ENCODE data around the gene SDK2.

Gene SDK2

DNA sequence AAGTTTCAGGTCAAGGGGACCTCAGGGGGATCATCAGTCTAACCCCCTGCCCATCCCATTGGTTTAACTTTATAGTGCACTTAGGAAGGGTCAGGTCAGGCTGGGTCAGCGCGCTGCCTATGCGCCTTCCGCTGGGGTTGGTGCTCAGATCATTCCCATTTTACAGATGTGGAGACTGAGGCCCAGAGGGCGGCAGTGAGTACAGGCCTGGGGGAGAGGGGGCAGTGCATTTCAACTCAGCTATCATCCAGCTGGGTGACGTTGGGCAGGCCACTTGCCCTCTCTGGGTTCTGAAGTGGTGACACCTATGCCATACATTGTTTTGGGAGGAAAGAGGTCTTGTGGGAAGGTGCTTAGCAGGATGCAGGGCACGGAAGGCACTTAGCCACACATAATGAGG is 204.6 kb downstream of the SDK2 start:
- no peak for DNase-seq

DNA sequence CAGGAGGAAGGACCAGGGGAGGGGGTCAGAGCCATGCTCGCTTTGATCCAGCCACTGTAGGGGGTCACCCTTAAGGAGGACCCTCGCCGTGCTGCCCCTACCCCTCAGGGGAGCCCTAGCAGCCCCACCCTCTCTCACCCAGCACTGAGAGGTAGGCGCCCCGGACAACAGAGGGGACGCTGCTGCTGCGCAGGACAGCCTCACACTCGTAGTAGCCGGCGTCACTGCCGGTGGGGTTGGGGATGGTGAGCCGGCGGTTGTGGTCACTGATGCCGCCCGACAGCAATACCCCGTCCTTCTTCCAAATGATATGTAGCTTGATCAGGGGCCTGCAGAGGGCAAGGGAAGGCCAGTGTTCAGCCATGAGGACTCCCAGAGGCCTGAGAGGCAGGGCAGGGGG is 206.4 kb downstream of the SDK2 start:
- no peak for DNase-seq

DNA sequence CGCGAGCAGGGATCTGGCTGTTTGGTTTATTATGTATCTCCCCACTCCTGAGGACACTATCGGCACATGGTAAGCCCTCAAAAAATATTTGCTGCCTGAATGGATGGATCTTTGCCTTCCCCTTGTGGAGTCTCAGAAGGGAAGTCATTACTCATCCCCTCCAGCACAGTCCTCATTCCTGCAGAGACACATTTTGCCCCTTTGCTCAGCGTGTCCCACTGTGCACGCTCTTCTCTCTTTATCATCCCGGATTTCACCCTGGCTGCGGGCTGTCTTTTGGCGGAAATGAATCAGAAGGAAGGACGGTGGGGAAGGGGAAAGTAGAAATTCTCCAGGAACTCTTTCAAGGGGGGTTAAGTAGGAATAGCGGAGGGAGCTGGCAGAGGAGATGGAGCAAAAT is 207.3 kb downstream of the SDK2 start:
- no peak for DNase-seq

- DNase-seq: no peak
Measured at GRCh38 chr17:73435412-73435811, 208.8 kb downstream of the SDK2 start.

DNA sequence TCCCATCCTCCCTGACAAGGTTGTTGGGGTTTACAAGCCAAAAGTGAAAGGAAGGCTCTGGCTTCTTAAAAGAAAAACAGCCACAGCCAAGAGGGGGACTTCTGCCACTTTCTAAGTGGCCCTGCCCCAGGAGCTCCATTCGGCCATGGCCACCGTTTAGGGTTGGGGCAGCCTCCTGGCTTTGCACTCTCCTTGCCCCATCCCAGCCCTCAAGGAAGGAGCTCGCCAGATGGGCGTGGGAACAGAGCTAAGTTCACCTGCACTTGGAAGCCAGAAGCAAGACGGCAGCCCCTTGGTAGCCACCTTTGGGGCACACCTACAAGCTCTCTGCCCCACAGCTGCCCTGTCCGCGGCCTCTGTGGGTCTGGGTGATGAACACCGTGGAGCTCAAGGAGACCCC is 210.1 kb downstream of the SDK2 start:
- DNase-seq: no peak

DNA sequence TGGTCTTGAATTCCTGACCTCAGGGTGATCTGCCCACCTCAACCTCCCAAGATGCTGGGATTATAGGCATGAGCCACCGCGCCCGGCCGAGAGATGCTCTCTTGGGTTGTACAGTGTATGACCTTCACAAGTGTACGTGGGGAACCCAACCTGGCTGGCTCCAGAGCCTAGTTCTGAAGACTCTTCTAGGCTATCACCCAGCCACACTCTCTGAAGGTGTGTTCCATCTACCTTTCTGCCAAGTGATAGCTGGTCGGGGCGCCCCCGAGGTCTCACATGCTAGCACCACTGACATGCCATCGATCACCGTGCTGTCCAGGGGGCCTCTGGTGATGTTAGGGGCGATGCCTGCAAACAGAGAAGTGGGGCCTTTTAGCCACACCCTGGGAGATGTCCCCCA is 210.7 kb downstream of the SDK2 start:
- DNase-seq: no peak

GRCh38 chr17:73432624-73433190 is 211.5 kb downstream of the SDK2 start:
- no peak for DNase-seq

DNA sequence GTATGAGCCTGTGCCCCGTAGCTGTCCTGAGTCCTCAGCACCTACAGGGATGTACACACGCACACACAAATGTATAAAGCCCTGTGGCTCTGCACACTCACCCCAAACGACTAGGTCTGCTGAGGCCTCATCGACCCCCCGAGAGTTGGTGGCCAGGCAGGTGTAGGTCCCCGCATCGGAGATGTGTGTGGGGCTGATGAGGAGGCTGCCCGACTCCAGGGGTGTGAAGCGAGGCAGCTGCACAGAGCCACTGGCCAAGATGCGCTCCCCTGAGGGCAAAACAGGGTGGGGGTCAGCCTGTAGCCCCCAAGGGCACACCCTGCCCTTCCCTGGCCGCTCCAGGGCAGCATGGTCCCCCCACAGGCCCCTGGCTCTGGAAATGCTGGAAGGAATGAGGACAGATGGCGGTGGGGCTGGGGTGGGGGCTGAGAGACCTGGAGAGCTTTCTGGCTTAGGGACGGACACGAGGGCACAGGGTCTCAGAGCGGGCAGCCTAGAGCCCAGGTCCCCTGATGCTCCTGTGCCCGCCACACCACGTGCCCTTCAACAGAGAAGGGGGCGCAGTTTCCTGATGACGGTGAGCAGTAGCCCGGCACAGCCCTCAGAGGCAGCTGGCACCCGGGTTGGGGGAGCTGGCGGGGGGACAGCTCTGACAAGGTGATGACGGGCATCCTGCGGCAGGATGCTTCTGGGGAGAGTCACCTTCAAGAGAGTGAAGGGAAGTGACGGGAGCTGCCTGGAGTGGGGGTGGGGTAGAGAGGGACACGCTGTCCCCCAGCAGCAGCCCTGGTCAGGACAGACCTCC is 212.6 kb downstream of the SDK2 start:
- no peak for DNase-seq

DNA sequence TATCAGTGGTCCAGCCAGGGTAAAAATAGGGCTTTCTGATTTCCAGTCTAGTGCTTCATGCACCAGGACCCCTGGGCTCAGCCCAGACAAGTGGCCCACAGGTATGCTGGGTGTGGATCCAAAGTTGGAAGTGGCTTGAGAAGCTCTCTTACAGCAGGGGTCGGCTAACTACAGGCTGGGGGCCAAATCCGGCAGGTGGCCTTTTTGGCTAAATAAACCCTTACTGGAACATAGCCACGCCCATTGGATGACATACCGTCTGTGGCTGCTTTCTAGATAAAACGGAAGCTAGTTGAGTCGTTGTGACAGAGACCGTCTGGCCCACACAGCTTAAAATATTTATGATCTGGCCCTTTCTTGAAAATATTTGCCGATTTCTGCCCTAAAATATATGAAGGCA is 213.4 kb downstream of the SDK2 start:
- no peak for DNase-seq

GRCh38 chr17:73430165-73430680 is 214.0 kb downstream of the SDK2 start:
- DNase-seq: no peak

DNA sequence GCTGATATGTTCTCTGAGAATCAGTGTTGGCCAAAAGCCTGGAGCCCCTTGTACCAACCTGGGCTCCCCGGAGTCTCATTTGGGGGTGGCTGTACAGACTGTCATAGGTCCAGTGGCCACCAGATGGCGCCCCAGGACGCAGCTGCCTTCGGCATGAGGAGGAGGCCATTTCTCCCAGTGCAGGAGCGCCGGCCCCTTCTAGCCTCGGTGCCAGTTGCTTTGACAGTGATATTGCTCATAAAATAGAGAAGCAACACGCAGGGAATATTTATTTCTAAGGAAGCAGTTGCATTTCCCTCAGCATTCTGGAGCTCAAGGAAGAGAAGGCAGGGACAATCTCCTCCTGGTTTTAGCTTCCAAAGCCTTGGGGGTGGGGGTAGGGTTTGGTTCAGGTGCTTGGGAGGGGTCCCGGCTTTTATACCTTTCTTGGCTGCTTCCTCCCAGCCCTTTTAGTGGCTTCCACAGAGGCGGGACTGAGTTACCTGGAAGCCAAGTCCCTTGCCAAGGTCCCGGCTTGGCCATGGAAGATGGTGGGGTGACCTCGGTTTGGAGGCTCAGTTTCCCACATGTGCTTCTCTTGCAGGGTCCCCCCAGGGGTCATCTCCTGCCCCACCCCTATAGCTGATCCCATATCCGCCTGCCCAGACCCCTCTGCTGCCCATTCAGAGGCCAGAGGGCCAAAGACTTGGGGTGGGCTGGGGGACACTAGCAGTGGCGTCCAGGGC is 214.6 kb downstream of the SDK2 start:
- peak; percentile 84 to 90 for DNase-seq

DNA sequence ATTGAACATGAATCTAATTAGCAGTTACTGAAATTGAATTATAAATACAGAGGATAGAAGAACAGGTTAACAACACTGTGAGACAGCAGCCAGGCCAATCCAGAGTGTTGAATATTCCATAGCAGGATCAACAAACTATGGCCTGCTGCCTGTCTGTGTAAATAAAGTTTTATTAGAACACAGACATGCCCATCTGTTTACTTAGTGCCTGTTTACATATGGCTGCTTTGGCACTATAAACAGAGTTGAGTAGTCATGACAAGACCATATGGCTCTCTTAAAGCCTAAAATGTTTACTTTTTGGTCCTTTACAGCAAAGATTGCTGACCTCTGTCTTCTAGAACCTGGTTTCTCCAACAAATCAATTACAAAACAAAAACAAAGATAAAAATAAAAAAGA is 217.0 kb downstream of the SDK2 start:
- DNase-seq: no peak

DNA sequence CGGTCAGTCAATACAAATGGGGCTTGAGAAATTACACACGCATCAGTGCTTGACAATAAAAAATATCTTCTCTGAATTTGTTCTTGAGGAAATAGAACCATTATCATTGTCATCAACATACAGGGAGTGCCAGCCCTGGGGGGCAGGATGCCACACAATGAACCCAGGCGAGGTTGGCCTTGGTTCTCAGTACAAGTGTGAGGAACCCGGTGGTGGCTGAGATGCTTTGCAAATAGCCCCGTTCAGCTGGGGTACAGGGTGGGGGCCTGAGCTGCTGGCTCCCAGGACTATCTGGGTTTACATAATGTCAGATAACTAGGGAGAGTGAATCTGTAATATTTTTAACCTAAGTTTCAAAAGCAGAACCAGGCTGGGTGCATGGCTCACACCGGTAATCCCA is 219.7 kb downstream of the SDK2 start:
- no peak for DNase-seq

DNA sequence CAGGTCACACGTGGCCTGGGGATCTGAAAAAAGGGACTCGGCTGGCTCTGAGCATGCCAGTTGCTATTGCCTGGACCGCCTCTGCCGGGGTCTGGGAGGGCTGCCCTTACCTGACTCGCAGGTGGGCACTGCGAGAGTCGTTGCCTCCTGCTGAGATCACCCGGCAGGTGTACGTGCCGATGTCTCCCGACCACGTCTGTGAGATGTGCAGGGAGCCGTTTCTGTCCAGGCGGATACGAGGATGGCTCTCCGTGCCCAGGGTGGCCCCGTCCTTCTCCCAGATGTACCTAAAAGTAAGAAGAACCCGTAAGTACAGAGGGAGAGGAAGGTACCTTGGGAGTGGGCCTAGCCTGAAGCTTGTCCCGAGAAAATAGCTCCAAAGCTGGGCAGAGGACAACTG is 220.4 kb downstream of the SDK2 start:
- no peak for DNase-seq

- no peak for DNase-seq
Measured at GRCh38 chr17:73423159-73423715, 221.0 kb downstream of the SDK2 start.

- DNase-seq: no peak
Measured at GRCh38 chr17:73422121-73422520, 222.1 kb downstream of the SDK2 start.

GRCh38 chr17:73420897-73421296 is 223.3 kb downstream of the SDK2 start:
- no peak for DNase-seq

GRCh38 chr17:73419881-73420280 is 224.4 kb downstream of the SDK2 start:
- no peak for DNase-seq

- DNase-seq: no peak
Measured at GRCh38 chr17:73419051-73419450, 225.2 kb downstream of the SDK2 start.

DNA sequence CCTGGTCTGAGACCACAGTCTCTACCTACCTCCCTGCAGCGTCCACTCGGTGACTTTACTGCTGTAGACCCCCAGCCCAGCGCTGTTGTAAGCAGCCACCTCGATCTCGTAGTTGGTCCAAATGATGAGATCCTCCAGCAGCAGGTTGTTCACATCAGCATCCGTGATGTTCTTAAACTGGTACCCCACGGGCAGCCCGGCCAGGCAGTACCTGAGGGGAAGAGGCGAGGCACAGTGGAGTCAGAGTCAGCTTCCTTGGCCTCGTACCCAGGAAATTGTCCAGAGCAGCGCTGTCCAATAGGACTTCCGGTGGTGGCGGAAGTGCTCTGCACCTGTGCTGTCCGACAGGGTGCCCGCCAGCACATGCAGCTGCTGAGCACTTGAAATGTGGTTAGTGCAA is 228.5 kb downstream of the SDK2 start:
- no peak for DNase-seq

GRCh38 chr17:73414171-73414955 is 229.9 kb downstream of the SDK2 start:
- DNase-seq: no peak

GRCh38 chr17:73412914-73413313 is 231.3 kb downstream of the SDK2 start:
- no peak for DNase-seq

GRCh38 chr17:73411313-73411747 is 232.9 kb downstream of the SDK2 start:
- no peak for DNase-seq
